Hepatocyte (in vitro differentiated cells): Measurements from ENCODE around the gene TGFBI. TPM values are rescaled to one million over a fixed set of nuclear protein-coding genes. Genes with fewer than 3 reads are reported as not detected.

Experiments
- DNase-seq: peaks from one replicate; pipeline ENCODE4 v3.0.0-alpha.2; 2016; ENCODE audit warnings: low spot score
- H2AFZ ChIP-seq: fragments of 200-600 bp; sonication (generic); 2 replicates; pipeline ENCODE4 v1.6.0; 2016; ENCODE audit warnings: antibody characterized with exemption, mild to moderate bottlenecking
- H3K27ac ChIP-seq: fragments of 200-600 bp; sonication (generic); 2 replicates; pipeline ENCODE4 v1.5.1; 2016; ENCODE audit warnings: mild to moderate bottlenecking
- H3K27me3 ChIP-seq: fragments of 200-600 bp; sonication (generic); 2 replicates; pipeline ENCODE4 v1.6.1; 2016
- H3K36me3 ChIP-seq: fragments of 200-600 bp; sonication (generic); replicated peaks from 2 replicates; pipeline ENCODE4 v1.5.1; 2016; ENCODE audit warnings: low read depth; ENCODE audit not compliant: insufficient read depth
- H3K4me1 ChIP-seq: fragments of 200-600 bp; sonication (generic); 2 replicates; pipeline ENCODE4 v1.5.1; 2016; ENCODE audit warnings: mild to moderate bottlenecking, moderate library complexity; ENCODE audit not compliant: insufficient read depth
- H3K4me2 ChIP-seq: fragments of 200-600 bp; sonication (generic); 2 replicates; pipeline ENCODE4 v1.6.0; 2016
- H3K4me3 ChIP-seq: fragments of 200-600 bp; sonication (generic); 2 replicates; pipeline ENCODE4 v1.5.1; 2016; ENCODE audit warnings: mild to moderate bottlenecking
- H3K79me2 ChIP-seq: fragments of 200-600 bp; sonication (generic); 2 replicates; pipeline ENCODE4 v1.6.0; 2017; ENCODE audit warnings: mild to moderate bottlenecking
- H3K9me2 ChIP-seq: fragments of 200-600 bp; sonication (generic); replicated peaks from 2 replicates; pipeline ENCODE4 v1.6.0; 2017; ENCODE audit warnings: mild to moderate bottlenecking; ENCODE audit not compliant: insufficient read depth
- H3K9me3 ChIP-seq: fragments of 200-600 bp; sonication (generic); 2 replicates; pipeline ENCODE4 v1.5.1; 2016; ENCODE audit warnings: low read depth, mild to moderate bottlenecking
- H4K20me1 ChIP-seq: fragments of 200-600 bp; sonication (generic); 2 replicates; pipeline ENCODE4 v1.6.0; 2016; ENCODE audit warnings: mild to moderate bottlenecking; ENCODE audit not compliant: insufficient read depth, poor library complexity, severe bottlenecking
- EZH2 ChIP-seq: fragments of 200-600 bp; sonication (generic); IDR thresholded peaks from 2 replicates; pipeline ENCODE4 v1.6.1; 2016; ENCODE audit warnings: antibody characterized with exemption, mild to moderate bottlenecking, borderline replicate concordance
- EZH2phosphoT487 ChIP-seq: fragments of 200-600 bp; sonication (generic); IDR thresholded peaks from one replicate; pipeline ENCODE4 v1.6.1; 2018; ENCODE audit warnings: antibody characterized with exemption, mild to moderate bottlenecking, low read depth, moderate library complexity; ENCODE audit not compliant: unreplicated experiment, severe bottlenecking
- WGBS: methylation state at CpG from one replicate; pipeline ENCODE4 v1.1.6; 2016; ENCODE audit warnings: low lambda C conversion rate; ENCODE audit errors: missing lambda C conversion rate; 5-methylcytosine and 5-hydroxymethylcytosine counted together
- polyA plus RNA-seq: library from polyadenylated mRNA; unstranded; fragments of >200 nt; fragmentation: Nextera tagmentation; extraction: Ambion mirVana; gene quantifications from 2 replicates; pipeline ENCODE4 v1.2.1, GENCODE V29; 2016
- total RNA-seq: library from RNA; depleted of rRNA; stranded (reverse); fragments of >200 nt; gene quantifications from 2 replicates; pipeline ENCODE4 v1.2.3, GENCODE V29; 2014
- TF ChIP-seq, protein P1 (sequence below): fragments of 200-600 bp; sonication (generic); IDR thresholded peaks from 2 replicates; pipeline ENCODE4 v1.5.1; 2016; ENCODE audit warnings: antibody characterized with exemption, mild to moderate bottlenecking; ENCODE audit not compliant: poor library complexity

The TGFBI gene
- total and polyA plus RNA-seq, 2 experiments from 2014 or later: 396 to 401 TPM

DNA sequence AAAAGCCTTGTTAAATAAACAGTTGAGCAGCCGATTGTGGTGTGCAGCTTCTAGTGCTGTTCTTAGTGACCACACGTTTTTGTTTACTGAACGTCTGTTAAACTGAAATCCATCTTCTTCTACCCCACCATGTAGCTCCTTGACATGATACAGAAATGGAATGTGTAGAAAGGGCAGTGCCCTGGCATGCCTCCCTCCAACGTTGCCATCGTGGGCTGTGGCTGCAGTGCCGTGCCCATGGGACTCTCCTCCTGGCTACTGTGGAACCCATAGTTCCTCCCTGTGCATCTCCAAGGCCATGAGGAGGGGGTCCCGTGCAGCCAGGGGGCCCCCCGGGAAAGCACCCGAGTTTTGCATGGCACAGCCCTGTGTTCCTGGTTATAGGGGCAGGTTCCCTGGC lies 23.3 kb upstream of the TGFBI start:
- H3K4me2 ChIP-seq: no peak overlapping the region
- H3K4me3 ChIP-seq: no peak overlapping the region
- no peak overlapping the region for H2AFZ ChIP-seq
- H3K27ac ChIP-seq: no peak overlapping the region
- H3K79me2 ChIP-seq: no peaks in the 10 kb centered on the region
- no peaks in the 10 kb centered on the region for H3K27me3 ChIP-seq
- 76% methylated on average over 9 of the region's 9 CpGs for WGBS
- TF ChIP-seq, protein P1, sequence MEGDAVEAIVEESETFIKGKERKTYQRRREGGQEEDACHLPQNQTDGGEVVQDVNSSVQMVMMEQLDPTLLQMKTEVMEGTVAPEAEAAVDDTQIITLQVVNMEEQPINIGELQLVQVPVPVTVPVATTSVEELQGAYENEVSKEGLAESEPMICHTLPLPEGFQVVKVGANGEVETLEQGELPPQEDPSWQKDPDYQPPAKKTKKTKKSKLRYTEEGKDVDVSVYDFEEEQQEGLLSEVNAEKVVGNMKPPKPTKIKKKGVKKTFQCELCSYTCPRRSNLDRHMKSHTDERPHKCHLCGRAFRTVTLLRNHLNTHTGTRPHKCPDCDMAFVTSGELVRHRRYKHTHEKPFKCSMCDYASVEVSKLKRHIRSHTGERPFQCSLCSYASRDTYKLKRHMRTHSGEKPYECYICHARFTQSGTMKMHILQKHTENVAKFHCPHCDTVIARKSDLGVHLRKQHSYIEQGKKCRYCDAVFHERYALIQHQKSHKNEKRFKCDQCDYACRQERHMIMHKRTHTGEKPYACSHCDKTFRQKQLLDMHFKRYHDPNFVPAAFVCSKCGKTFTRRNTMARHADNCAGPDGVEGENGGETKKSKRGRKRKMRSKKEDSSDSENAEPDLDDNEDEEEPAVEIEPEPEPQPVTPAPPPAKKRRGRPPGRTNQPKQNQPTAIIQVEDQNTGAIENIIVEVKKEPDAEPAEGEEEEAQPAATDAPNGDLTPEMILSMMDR: no peak
- no peak for TF ChIP-seq EZH2phosphoT487
- TF ChIP-seq EZH2: no peak
- H3K36me3 ChIP-seq: no peaks in the 10 kb centered on the region
- H3K4me1 ChIP-seq: peaks cover 15% of the 10 kb centered on the region
- no peaks in the 10 kb centered on the region for H3K9me3 ChIP-seq
- no peaks in the 10 kb centered on the region for H4K20me1 ChIP-seq
- DNase-seq: no peak
- H3K9me2 ChIP-seq: no peaks in the 10 kb centered on the region

DNA sequence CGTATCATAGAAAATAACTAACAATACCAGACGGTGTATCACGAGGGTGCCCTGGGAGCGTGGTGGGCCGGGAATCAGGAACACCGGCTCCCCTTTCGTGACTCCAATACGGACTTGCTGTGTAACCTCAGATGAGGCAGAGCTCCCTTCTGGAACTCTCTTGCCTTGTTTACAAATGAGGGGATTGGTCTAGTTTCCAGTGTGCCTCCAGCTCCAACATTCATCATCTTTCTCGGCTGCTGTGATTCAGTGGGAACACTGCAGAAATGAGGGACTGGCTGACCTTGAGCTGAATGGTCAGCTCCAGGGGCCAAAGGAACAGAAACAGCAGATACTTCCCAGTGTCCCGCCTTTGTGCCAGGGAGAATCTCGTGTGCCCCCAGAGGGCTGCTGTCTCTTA lies 22.6 kb upstream of the TGFBI start:
- WGBS: 82% methylated on average over 11 of the region's 11 CpGs
- Histone ChIP-seq H2AFZ (no peak overlapping the region), H3K27ac (peak overlapping the region; percentile 34)

DNA sequence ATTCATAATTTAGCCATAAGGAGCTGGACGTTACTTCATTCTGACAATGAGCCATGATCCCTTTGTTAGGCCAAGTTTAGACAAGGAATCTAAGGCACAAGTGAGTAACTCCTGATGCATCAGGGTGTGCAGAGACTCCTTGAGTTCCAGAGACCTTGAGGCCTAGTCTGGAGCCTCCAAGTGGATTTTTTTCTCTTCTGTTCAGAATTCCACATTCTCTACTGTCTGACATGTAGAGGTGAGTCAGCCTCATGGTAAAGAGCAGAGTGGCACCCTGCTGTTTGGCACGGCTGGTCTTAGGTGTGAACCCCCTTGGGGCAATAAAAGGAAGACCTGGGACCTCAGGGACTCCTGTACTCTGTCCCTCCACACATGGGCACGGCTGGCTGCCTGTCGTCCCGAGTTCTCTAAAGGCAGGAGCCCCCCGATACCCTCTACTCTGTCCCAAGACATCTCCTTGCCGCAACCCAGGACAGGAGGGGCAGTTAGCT lies 22.0 kb upstream of the TGFBI start:
- H2AFZ ChIP-seq: no peak overlapping the region
- H4K20me1 ChIP-seq: no peaks in the 10 kb centered on the region
- H3K4me2 ChIP-seq: no peak overlapping the region
- H3K9me3 ChIP-seq: no peaks in the 10 kb centered on the region
- DNase-seq: no peak
- H3K4me1 ChIP-seq: peaks cover 11% of the 10 kb centered on the region
- no peak for TF ChIP-seq EZH2phosphoT487
- TF ChIP-seq, protein P1: no peak
- TF ChIP-seq EZH2: no peak
- WGBS: 88% methylated on average over 7 of the region's 7 CpGs
- H3K36me3 ChIP-seq: no peaks in the 10 kb centered on the region
- H3K27me3 ChIP-seq: no peaks in the 10 kb centered on the region
- H3K4me3 ChIP-seq: no peak overlapping the region
- no peaks in the 10 kb centered on the region for H3K9me2 ChIP-seq
- H3K79me2 ChIP-seq: no peaks in the 10 kb centered on the region
- H3K27ac ChIP-seq: peak overlapping the region; percentile 34

More for the DNA sequence above, 22.6 kb upstream of the TGFBI start:
- Histone ChIP-seq H3K4me1 (peaks cover 13% of the 10 kb centered on the region), H4K20me1 (no peaks in the 10 kb centered on the region), H3K9me2 (no peaks in the 10 kb centered on the region), H3K4me2 (no peak overlapping the region), H3K9me3 (no peaks in the 10 kb centered on the region), H3K36me3 (no peaks in the 10 kb centered on the region), H3K79me2 (no peaks in the 10 kb centered on the region), H3K27me3 (no peaks in the 10 kb centered on the region), H3K4me3 (no peak overlapping the region)
- TF ChIP-seq EZH2phosphoT487 (no peak), EZH2 (no peak)
- TF ChIP-seq, protein P1: no peak
- DNase-seq: no peak

DNA sequence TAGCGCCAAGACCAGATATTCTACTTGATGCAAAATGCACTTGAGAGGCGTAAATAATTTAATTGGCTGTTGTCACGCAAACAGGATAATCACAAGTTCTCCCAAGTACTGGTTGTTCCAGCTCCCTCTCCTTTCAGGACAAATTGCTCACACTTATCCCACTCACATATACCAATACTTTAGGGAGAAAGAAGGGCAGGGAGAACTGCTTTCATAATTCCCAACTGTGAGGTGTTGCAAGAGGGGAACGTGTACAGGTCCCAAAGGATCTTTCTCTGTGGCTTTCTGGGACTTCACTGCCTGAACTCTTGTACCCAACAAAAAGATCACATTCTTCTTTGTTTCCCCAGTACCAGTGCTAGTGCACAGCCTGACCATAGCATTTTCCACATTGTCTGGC lies 21.5 kb upstream of the TGFBI start:
- Histone ChIP-seq H3K4me3 (no peak overlapping the region), H3K9me3 (no peaks in the 10 kb centered on the region), H3K27me3 (no peaks in the 10 kb centered on the region), H3K36me3 (no peaks in the 10 kb centered on the region), H3K79me2 (no peaks in the 10 kb centered on the region), H3K4me1 (peaks cover 16% of the 10 kb centered on the region), H3K4me2 (no peak overlapping the region), H3K9me2 (no peaks in the 10 kb centered on the region), H4K20me1 (no peaks in the 10 kb centered on the region), H2AFZ (no peak overlapping the region), H3K27ac (no peak overlapping the region)
- WGBS: 86% methylated on average over 4 of the region's 4 CpGs
- DNase-seq: no peak
- no peak for TF ChIP-seq EZH2
- TF ChIP-seq, protein P1: no peak
- TF ChIP-seq EZH2phosphoT487: no peak
